ENCODE measurements around the gene CDK14.
"Not testable (repeated sequence)": the region's sequence is repeated elsewhere in the genome, so short reads cannot be mapped to it uniquely, and the experiment has no call there.

Gene CDK14

GRCh38 chr7:90749262-90749661 lies 153.1 kb downstream of the CDK14 start:
- TF ChIP-seq CTCF (IDR thresholded peaks at IDR 0.05; ENCODE audit: low read depth, low read length, missing control alignments): no peak
- no peak overlapping the region for H3K4me3 ChIP-seq (replicated peaks; ENCODE audit: low read depth, low read length)
- DNase-seq (ENCODE audit: extremely low read depth, low read depth): no peak

GRCh38 chr7:90749774-90750173 lies 153.7 kb downstream of the CDK14 start:
- no peak for DNase-seq (ENCODE audit: extremely low read depth, low read depth)

GRCh38 chr7:90751595-90751994 lies 155.5 kb downstream of the CDK14 start:
- DNase-seq (ENCODE audit: extremely low read depth, low read depth): no peak
- H3K4me3 ChIP-seq (replicated peaks; ENCODE audit: low read depth, low read length): no peak overlapping the region

More at GRCh38 chr7:90749774-90750173, 153.7 kb downstream of the CDK14 start:
- no peak overlapping the region for H3K4me3 ChIP-seq (replicated peaks; ENCODE audit: low read depth, low read length)
- peak; percentile 20 for TF ChIP-seq CTCF (IDR thresholded peaks at IDR 0.05; ENCODE audit: low read depth, low read length, missing control alignments)

GRCh38 chr7:90752051-90752450 lies 155.9 kb downstream of the CDK14 start:
- no peak for TF ChIP-seq CTCF (IDR thresholded peaks at IDR 0.05; ENCODE audit: low read depth, low read length, missing control alignments)
- DNase-seq (ENCODE audit: extremely low read depth, low read depth): no peak

More at GRCh38 chr7:90751595-90751994, 155.5 kb downstream of the CDK14 start:
- no peak for TF ChIP-seq CTCF (IDR thresholded peaks at IDR 0.05; ENCODE audit: low read depth, low read length, missing control alignments)

GRCh38 chr7:90755041-90755440 lies 158.9 kb downstream of the CDK14 start:
- H3K4me3 ChIP-seq (replicated peaks; ENCODE audit: low read depth, low read length): no peak overlapping the region
- DNase-seq (ENCODE audit: extremely low read depth, low read depth): no peak
- TF ChIP-seq CTCF (IDR thresholded peaks at IDR 0.05; ENCODE audit: low read depth, low read length, missing control alignments): no peak

More at GRCh38 chr7:90752051-90752450, 155.9 kb downstream of the CDK14 start:
- no peak overlapping the region for H3K4me3 ChIP-seq (replicated peaks; ENCODE audit: low read depth, low read length)

- no peak overlapping the region for H3K4me3 ChIP-seq (replicated peaks; ENCODE audit: low read depth, low read length)
- TF ChIP-seq CTCF (IDR thresholded peaks at IDR 0.05; ENCODE audit: low read depth, low read length, missing control alignments): no peak
- DNase-seq (ENCODE audit: extremely low read depth, low read depth): no peak
Measured at GRCh38 chr7:90756366-90756765, 160.2 kb downstream of the CDK14 start.

GRCh38 chr7:90757565-90757950 lies 161.4 kb downstream of the CDK14 start:
- not testable (repeated sequence) for H3K4me3 ChIP-seq (replicated peaks; ENCODE audit: low read depth, low read length)

More at GRCh38 chr7:90757565-90757950, 161.4 kb downstream of the CDK14 start:
- DNase-seq (ENCODE audit: extremely low read depth, low read depth): not testable (repeated sequence)
